ENCODE data around the gene ZNF618. TPM values are rescaled to one million over a fixed set of nuclear protein-coding genes. Genes with fewer than 3 reads are reported as not detected.

The ZNF618 gene
- total RNA-seq, 2 donors from 2014 or later: 1.4 to 3.0 TPM

GRCh38 chr9:113992276-113992951 lies 116.3 kb downstream of the ZNF618 start:
- Histone ChIP-seq H3K27me3 (no peaks in the 10 kb centered on the region), H3K4me1 (peaks cover 0 to 54% of the 10 kb centered on the region in 2 donors), H3K4me3 (peak overlapping the region in 1 of 2 donors; percentile 3), H3K9me3 (no peaks in the 10 kb centered on the region), H3K36me3 (no peaks in the 10 kb centered on the region), H3K27ac (peak overlapping the region; percentile 28 to 56)
- TF ChIP-seq, protein P1, sequence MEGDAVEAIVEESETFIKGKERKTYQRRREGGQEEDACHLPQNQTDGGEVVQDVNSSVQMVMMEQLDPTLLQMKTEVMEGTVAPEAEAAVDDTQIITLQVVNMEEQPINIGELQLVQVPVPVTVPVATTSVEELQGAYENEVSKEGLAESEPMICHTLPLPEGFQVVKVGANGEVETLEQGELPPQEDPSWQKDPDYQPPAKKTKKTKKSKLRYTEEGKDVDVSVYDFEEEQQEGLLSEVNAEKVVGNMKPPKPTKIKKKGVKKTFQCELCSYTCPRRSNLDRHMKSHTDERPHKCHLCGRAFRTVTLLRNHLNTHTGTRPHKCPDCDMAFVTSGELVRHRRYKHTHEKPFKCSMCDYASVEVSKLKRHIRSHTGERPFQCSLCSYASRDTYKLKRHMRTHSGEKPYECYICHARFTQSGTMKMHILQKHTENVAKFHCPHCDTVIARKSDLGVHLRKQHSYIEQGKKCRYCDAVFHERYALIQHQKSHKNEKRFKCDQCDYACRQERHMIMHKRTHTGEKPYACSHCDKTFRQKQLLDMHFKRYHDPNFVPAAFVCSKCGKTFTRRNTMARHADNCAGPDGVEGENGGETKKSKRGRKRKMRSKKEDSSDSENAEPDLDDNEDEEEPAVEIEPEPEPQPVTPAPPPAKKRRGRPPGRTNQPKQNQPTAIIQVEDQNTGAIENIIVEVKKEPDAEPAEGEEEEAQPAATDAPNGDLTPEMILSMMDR (IDR thresholded peaks at IDR 0.05): no peak
- no peak for DNase-seq (ENCODE audit: low spot score)

DNA sequence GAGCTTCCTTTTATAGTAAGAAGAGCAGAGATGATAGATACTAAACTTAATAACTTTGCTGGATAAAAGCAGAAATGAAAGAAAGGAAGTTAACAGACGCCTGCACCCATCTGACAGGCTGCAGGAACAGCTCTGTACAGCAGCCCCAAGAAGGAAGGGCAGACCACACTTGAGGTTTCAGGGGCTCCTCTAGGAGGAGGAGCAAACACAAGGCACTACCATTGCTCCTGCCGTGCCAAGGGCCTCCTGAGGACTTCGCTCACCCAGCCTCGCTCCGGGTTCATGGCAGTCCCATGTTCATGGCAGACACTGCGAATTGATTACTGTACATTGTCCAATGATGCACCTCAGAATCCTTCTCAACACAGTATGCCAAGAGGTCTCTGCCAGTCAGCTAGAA lies 116.9 kb downstream of the ZNF618 start:
- H3K9me3 ChIP-seq: no peaks in the 10 kb centered on the region
- no peaks in the 10 kb centered on the region for H3K36me3 ChIP-seq
- TF ChIP-seq, protein P1 (IDR thresholded peaks at IDR 0.05): no peak
- H3K4me1 ChIP-seq: peaks cover 0 to 54% of the 10 kb centered on the region in 2 donors
- H3K27me3 ChIP-seq: no peaks in the 10 kb centered on the region
- H3K27ac ChIP-seq: peak overlapping the region; percentile 28 to 56
- no peak for DNase-seq (ENCODE audit: low spot score)
- H3K4me3 ChIP-seq: peak overlapping the region in 1 of 2 donors; percentile 3

DNA sequence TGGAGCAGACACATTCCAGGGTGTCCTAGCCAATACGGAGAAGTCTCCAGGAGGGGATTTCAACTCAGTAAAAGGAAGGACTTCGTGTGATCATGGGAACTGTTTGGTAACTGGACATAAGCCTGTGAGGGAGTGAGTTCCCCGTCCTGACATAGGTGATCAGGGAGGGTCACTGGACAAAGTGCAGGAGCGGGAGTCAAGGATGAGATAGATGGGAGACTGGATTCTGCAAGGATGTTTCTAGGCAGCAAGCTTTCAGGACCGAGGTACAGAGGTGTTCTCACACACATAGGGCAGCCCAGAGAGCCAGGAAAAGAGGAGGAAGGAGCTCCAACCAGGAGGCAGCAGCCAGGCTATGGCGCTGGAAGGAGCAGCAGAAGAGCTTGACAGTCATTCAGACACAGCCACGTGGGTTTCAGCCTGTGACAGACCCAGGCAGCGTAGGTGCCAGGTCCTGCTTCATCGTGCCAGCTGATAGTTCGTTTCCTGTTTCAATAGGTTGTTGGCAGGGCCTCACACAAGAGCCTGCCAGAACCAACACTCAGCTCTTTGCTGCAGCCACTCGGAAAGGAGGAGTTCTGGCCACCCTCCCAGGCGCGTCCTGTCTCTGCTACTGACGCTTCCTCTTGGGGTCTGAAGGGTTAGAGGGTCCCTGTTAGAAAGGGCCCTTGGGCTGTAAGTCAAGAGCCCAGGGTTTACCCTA lies 117.9 kb downstream of the ZNF618 start:
- Histone ChIP-seq H3K27me3 (no peaks in the 10 kb centered on the region), H3K36me3 (no peaks in the 10 kb centered on the region), H3K4me3 (no peak overlapping the region), H3K9me3 (no peaks in the 10 kb centered on the region), H3K27ac (peak overlapping the region; percentile 33 to 45), H3K4me1 (peaks cover 0 to 58% of the 10 kb centered on the region in 2 donors)
- DNase-seq (ENCODE audit: low spot score): peak; percentile 94
- TF ChIP-seq, protein P1 (IDR thresholded peaks at IDR 0.05): no peak

DNA sequence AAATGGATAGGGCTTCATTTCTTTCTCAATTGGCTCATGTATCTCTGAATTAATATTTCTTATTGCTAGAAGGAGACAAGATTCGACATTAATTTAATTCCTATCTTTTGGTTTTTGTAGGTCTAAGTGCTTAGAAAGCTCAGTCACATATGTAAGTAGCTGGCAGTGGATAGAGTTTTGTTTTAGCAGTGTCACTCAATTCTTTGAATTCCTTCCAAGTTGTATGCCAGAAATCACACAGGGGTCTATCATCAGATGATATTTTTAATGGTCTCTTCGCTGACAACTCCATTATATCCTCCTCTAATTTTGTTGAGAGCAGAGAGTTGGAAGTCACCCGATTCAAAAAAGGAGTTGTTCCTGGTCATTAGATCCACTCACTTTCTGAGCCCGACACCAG lies 119.3 kb downstream of the ZNF618 start:
- Histone ChIP-seq H3K27me3 (no peaks in the 10 kb centered on the region), H3K4me3 (no peak overlapping the region), H3K27ac (no peak overlapping the region), H3K9me3 (no peaks in the 10 kb centered on the region), H3K36me3 (no peaks in the 10 kb centered on the region), H3K4me1 (peaks cover 0 to 50% of the 10 kb centered on the region in 2 donors)
- DNase-seq (ENCODE audit: low spot score): no peak
- TF ChIP-seq, protein P1 (IDR thresholded peaks at IDR 0.05): no peak

DNA sequence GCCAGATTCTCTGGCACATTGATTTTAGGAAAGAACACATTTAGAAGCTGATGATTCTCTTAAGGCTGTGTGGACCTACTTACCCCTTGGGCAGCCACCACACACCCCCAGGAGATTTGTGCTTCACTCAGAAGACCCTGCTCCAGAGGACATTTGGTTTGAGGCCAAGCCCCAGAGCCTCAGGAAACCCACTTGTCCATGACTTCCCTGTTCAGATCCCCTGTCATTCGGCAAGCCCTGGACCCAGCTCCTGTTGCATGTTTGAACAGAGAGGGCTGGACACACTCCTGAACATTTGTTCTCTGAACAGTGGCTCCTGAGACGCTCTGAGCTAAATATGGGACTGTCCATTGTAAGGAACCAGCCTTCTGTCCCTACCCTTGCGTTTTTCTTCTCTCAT lies 119.9 kb downstream of the ZNF618 start:
- Histone ChIP-seq H3K4me3 (no peak overlapping the region), H3K9me3 (no peaks in the 10 kb centered on the region), H3K27ac (no peak overlapping the region), H3K4me1 (peaks cover 0 to 48% of the 10 kb centered on the region in 2 donors), H3K27me3 (no peaks in the 10 kb centered on the region), H3K36me3 (no peaks in the 10 kb centered on the region)
- TF ChIP-seq, protein P1 (IDR thresholded peaks at IDR 0.05): no peak
- peak; percentile 44 for DNase-seq (ENCODE audit: low spot score)
